Gastrocnemius medialis (tissue), 4 donors: ENCODE results near the gene VMA21. TPM values are rescaled to one million over a fixed set of nuclear protein-coding genes. Genes with fewer than 3 reads are reported as not detected.

Experiments
- ATAC-seq, 2 donors: fragments of 150-250 bp; one replicate each; pipeline ENCODE4 v1.9.1; 2016
- DNase-seq, 2 donors: peaks; one replicate each; pipeline ENCODE4 v3.0.0-alpha.2; 2019
- H3K27ac ChIP-seq, 4 donors: fragments of 200-600 bp; sonication (generic); 1 replicate in 1 of 4; 2 replicates in 3 of 4; pipeline ENCODE4 v1.5.1; 2016 to 2018; ENCODE audit warnings: mild to moderate bottlenecking in 2 of 4, moderate library complexity in 1 of 4
- H3K27me3 ChIP-seq, 3 donors: fragments of 200-600 bp; sonication (generic) in 2 of 3; 1 replicate in 1 of 3; 2 replicates in 2 of 3; pipeline versions ENCODE4 v1.5.1 to v1.6.0; 2016 to 2019; ENCODE audit warnings: mild to moderate bottlenecking in 1 of 3, moderate library complexity in 1 of 3
- H3K36me3 ChIP-seq, 2 donors: fragments of 200-600 bp; sonication (generic) in 1 of 2; one replicate each; pipeline ENCODE4 v1.5.1; 2017 to 2018
- H3K4me1 ChIP-seq, 2 donors: fragments of 200-600 bp; sonication (generic) in 1 of 2; one replicate each; pipeline ENCODE4 v1.5.1; 2016 to 2017; ENCODE audit warnings: mild to moderate bottlenecking in 2 of 2
- H3K4me3 ChIP-seq, 4 donors: fragments of 200-600 bp; sonication (generic) in 3 of 4; 1 replicate in 1 of 4; 2 replicates in 3 of 4; pipeline ENCODE4 v1.5.1; 2016 to 2019; ENCODE audit warnings: mild to moderate bottlenecking in 2 of 4
- H3K9me3 ChIP-seq, 3 donors: fragments of 200-600 bp; sonication (generic) in 2 of 3; 1 replicate in 1 of 3; 2 replicates in 2 of 3; pipeline ENCODE4 v1.5.1; 2016 to 2019
- POLR2A ChIP-seq, 2 donors: fragments of 450-650 bp; IDR thresholded peaks; one replicate each; pipeline ENCODE4 v1.6.1; 2017; ENCODE audit warnings: antibody characterized with exemption in 2 of 2, mild to moderate bottlenecking in 2 of 2, moderate library complexity in 2 of 2
- in situ Hi-C, 4 donors: fragments of 200-750 bp; cut with MboI; loops; one replicate each; pipeline versions ENCODE4 v1.15.0 to v1.8.0; 2017; ENCODE audit warnings: low sequenced_read_pairs in 4 of 4
- intact Hi-C: fragments of 100-400 bp; cut with DNase I; formaldehyde crosslinking; loops from one replicate; pipeline ENCODE4 v1.15.1; 2023; ENCODE audit warnings: low total_unique reads
- total RNA-seq, 4 donors: library from RNA; depleted of rRNA; stranded (reverse); fragments of >200 nt; gene quantifications; one replicate each; pipeline versions ENCODE4 v1.1.0 to v1.2.3, GENCODE V29; 2016
- TF ChIP-seq, protein P1 (sequence below), 5 experiments: fragments of 450-650 bp in 3 of 5; fragments of 200-600 bp in 2 of 5; sonication (generic) in 2 of 5; IDR thresholded peaks in 4 of 5; conservative IDR thresholded peaks in 1 of 5; 1 replicate in 4 of 5; 2 replicates in 1 of 5; pipeline ENCODE4 v1.5.1; 2016 to 2019; ENCODE audit warnings: antibody characterized with exemption in 5 of 5, mild to moderate bottlenecking in 3 of 5, moderate library complexity in 3 of 5

Gene VMA21, protein sequence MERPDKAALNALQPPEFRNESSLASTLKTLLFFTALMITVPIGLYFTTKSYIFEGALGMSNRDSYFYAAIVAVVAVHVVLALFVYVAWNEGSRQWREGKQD
- total RNA-seq = 10 to 100 TPM; 11.5 to 18.3 (median 15.3) TPM

DNA sequence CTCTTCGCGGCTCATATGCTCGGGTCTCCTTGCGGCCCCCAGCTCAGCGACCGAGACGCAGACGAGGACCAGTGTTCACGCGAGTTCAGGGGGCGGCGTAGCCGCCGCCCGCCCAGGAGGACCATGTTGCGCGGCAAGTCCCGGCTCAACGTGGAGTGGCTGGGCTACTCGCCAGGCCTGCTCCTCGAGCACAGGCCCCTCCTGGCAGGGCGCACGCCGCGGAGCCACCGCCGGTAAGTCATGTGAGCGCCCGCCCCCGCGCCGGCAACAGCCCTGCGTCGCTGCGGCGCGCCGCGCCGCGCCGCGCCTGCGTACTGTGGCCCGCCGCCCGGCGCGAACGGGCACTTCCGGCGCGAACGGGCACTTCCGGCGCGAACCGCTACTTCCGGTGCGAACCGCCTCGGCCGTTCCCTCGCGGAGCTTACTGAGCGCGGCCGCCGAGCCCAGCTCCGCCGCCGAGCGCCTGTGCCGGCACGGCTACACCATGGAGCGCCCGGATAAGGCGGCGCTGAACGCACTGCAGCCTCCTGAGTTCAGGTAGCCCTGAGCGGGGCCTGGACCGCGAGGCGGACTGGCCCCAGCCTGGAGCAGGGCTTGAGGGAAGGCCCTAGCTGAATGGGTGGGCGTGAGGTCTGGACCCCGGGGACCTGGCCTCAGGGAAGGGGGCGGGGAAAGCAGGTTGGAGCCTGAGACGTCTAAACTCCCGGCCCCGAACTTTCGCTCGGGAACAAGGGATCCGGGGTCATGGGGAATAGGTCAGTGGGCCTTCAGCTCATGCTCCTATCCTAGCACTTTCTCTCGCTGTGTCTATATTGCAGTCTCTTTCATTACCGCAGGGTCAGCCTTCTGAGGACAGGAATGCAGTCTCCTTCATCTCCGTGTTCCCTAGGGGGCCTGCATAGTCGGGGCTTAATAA lies at the start of gene VMA21:
TSS of gene VMA21 (plus strand) at position 382 of the 916 bp plus-strand sequence. CDS start at position 485, 103 bp downstream.
- no peaks in the 10 kb centered on the region for H3K9me3 ChIP-seq
- intact Hi-C loops = loop anchor here (10.0 kb wide), 1 partner anchor 1762 kb away; the partner anchor contains the start of gene TMEM185A
- H3K36me3 ChIP-seq = no peaks in the 10 kb centered on the region
- peak within 1 kb of the TSS; percentile 88 to 96 (median 92) for H3K27ac ChIP-seq
- in situ Hi-C loops = no loop called here
- H3K27me3 ChIP-seq = no peaks in the 10 kb centered on the region
- peak; percentile 61 to 88 for DNase-seq
- peaks cover 11 to 17% of the 10 kb centered on the region in 2 donors for H3K4me1 ChIP-seq
- H3K4me3 ChIP-seq = peak within 1 kb of the TSS; percentile 66 to 91 (median 80)
- peak; percentile 85 to 92 for ATAC-seq
- TF ChIP-seq, protein P1, sequence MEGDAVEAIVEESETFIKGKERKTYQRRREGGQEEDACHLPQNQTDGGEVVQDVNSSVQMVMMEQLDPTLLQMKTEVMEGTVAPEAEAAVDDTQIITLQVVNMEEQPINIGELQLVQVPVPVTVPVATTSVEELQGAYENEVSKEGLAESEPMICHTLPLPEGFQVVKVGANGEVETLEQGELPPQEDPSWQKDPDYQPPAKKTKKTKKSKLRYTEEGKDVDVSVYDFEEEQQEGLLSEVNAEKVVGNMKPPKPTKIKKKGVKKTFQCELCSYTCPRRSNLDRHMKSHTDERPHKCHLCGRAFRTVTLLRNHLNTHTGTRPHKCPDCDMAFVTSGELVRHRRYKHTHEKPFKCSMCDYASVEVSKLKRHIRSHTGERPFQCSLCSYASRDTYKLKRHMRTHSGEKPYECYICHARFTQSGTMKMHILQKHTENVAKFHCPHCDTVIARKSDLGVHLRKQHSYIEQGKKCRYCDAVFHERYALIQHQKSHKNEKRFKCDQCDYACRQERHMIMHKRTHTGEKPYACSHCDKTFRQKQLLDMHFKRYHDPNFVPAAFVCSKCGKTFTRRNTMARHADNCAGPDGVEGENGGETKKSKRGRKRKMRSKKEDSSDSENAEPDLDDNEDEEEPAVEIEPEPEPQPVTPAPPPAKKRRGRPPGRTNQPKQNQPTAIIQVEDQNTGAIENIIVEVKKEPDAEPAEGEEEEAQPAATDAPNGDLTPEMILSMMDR (IDR thresholded peaks at IDR 0.05 in 4 of 5, conservative IDR thresholded peaks at IDR 0.05 in 1 of 5) = no peak
- TF ChIP-seq POLR2A (IDR thresholded peaks at IDR 0.05) = peak; percentile 60 to 66

DNA sequence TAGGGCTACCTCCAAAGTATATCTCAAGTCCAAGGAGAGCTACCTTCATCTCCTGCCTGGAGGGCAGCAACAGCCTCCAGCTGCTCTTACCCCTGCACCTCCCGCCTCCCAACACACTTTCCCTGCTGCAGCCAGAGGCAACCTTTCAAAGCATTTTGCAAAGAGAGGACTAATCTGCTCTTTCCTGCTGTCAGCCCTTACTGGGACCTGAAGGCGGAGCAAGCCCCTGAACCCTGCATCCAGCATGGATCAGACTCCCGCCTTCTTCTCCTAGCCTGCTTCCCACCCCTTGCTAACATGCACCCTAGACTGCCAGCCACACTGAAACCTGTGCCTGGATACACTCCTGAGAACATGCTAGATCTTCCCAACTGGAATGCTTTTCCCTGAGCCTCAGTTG lies 37.7 kb upstream of the VMA21 start:
- Histone ChIP-seq H3K27ac (no peak overlapping the region), H3K27me3 (peaks cover 0 to 4% (median 0%) of the 10 kb centered on the region in 3 donors), H3K4me1 (no peaks in the 10 kb centered on the region), H3K9me3 (no peaks in the 10 kb centered on the region), H3K4me3 (no peak overlapping the region), H3K36me3 (no peaks in the 10 kb centered on the region)
- no peak for TF ChIP-seq POLR2A (IDR thresholded peaks at IDR 0.05)
- TF ChIP-seq, protein P1 (IDR thresholded peaks at IDR 0.05 in 4 of 5, conservative IDR thresholded peaks at IDR 0.05 in 1 of 5) = no peak
- intact Hi-C loops = no loop called here
- DNase-seq = no peak
- ATAC-seq = no peak
- in situ Hi-C loops = no loop called here

DNA sequence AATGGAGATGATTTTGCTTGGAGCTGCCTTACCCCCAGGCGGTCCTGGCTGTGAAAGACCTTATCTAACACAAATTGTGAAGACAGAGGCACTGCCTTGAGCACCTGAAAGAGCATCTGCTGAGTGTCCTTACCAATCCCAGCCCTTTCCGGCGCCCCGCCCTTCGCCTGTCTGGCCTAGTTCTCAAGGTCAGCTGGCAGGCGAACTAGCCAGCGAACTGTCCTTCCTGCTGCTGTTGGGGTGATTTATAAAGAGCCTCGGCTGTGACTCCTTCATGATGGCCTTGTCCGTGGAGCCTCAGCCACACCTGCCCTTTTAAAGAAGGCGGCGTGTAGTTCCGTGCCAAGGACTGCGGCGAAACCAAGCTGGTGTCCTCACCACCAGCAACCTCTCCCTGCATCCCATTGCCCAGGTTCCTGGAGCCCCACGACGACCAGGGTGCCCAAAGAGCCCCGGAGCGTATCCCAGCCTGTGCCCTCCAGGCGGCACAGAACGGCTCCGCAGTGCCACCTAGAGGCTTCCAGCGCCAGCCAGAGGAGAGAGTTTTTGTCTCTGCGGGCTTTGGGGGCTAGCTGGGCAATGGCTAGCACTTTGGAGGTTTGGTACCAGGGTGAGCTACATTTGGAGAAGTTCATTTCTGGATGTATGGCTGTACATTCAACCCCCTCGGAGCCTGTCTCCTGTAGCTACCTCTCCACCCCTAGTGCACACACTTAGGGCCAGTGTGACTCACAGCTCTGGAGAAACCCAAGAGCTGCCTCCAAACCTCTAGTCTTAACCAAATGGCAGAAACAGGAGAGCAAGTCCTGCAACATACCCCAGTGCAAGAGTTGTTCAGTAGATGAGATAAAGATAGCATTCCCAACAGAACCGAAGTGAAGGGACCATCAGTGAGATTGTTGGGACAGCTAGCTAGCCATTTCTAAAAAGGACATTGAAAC lies 36.8 kb upstream of the VMA21 start:
- no peak for ATAC-seq
- intact Hi-C loops (no loop called here), in situ Hi-C loops (no loop called here)

DNA sequence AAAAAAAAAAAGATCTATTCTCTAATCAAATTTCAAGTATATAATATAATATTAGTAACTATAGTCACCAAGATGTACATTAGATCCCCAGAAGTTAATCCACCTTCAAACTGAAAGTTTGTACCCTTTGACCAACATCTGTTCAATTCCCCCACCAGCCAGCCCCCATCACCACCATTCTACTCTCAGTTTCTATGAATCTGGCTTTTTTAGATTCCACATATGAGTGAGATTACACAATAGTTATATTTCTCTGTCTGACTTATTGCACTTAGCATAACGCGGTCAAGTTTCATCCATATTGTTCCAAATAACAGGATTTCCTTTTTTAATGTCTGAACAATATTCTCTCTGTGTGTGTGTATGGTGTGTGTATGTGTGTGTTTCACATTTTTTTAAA lies 33.7 kb upstream of the VMA21 start:
- DNase-seq (no peak), ATAC-seq (no peak)
- intact Hi-C loops = no loop called here
- Histone ChIP-seq H3K27me3 (no peaks in the 10 kb centered on the region), H3K36me3 (no peaks in the 10 kb centered on the region), H3K27ac (no peak overlapping the region), H3K4me1 (no peaks in the 10 kb centered on the region), H3K4me3 (no peak overlapping the region), H3K9me3 (no peaks in the 10 kb centered on the region)
- in situ Hi-C loops = no loop called here
- TF ChIP-seq, protein P1 (IDR thresholded peaks at IDR 0.05 in 4 of 5, conservative IDR thresholded peaks at IDR 0.05 in 1 of 5) = no peak
- no peak for TF ChIP-seq POLR2A (IDR thresholded peaks at IDR 0.05)

More for the DNA sequence above, 36.8 kb upstream of the VMA21 start:
- no peak overlapping the region for H3K4me3 ChIP-seq
- H3K9me3 ChIP-seq = no peaks in the 10 kb centered on the region
- H3K4me1 ChIP-seq = no peaks in the 10 kb centered on the region
- H3K36me3 ChIP-seq = no peaks in the 10 kb centered on the region
- no peak overlapping the region for H3K27ac ChIP-seq
- peaks cover 0 to 4% (median 0%) of the 10 kb centered on the region in 3 donors for H3K27me3 ChIP-seq
- TF ChIP-seq, protein P1 (IDR thresholded peaks at IDR 0.05 in 4 of 5, conservative IDR thresholded peaks at IDR 0.05 in 1 of 5) = peak in 3 of 5 experiments; percentile 25 to 57 (median 29)
- TF ChIP-seq POLR2A (IDR thresholded peaks at IDR 0.05) = no peak
- DNase-seq = no peak
